HS-27A (cell line): Measurements from ENCODE around the gene SP3.

ENCODE experiments used
- DNase-seq: peaks from one replicate; pipeline ENCODE4 v3.0.0-alpha.2; 2012; ENCODE audit warnings: low read depth, missing footprints

Gene SP3

DNA sequence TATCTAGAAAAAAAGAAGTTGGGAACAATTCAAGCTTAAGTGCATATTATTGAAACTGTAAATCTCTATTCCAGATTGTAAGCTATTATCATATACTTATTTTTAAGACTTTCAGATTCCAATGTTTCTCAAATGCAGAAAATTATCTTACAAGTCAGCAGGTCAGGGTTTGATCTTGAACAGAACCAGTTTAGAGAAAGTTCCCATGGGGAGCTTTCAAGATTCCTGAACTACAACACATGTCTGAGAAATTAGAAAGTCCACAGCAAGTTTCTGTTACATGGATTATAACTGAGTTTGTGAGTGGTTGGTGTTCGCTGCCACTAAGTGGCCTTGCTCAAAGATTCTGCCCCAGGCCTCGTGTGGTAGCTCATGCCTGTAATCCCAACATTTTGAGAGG is 31.6 kb upstream of the SP3 start:
- no peak for DNase-seq

GRCh38 chr2:173993459-173993858 is 28.3 kb upstream of the SP3 start:
- DNase-seq, result no peak

DNA sequence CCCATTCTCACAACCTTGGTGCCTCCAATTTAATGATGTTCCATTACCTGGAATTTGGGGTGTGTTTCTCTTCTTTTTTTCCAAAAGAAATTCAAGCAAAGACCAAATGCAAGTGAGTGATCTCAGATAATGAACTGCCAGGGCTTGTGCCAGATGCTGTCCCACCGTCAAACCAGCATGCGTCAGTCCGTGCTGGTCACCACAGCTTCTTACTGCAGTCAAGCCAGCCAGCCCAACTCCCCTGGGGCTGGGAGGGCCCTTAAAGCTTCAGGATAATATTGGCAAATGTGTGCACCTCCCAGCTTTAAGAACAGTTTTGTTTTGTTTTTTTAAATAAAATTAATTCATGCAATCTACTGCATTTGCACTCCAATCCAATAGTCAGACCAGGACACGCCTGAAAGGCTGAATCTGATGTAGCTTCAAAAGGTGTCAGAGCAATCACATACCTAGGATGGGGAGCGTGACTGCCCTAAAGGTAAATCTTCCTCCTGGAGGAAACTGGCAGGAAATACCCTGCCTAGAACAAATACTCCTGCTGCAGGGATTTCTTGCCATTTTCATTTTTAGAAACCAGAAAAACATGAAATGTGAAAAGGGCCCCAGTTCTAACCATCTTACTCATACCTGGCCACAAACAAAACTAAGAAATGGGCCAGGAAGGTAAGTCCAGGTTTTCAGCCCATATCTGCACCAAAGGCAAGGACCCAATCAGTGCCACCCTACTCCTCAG is 26.8 kb upstream of the SP3 start:
- DNase-seq, result no peak

GRCh38 chr2:173990970-173991819 is 26.0 kb upstream of the SP3 start:
- DNase-seq, result no peak

DNA sequence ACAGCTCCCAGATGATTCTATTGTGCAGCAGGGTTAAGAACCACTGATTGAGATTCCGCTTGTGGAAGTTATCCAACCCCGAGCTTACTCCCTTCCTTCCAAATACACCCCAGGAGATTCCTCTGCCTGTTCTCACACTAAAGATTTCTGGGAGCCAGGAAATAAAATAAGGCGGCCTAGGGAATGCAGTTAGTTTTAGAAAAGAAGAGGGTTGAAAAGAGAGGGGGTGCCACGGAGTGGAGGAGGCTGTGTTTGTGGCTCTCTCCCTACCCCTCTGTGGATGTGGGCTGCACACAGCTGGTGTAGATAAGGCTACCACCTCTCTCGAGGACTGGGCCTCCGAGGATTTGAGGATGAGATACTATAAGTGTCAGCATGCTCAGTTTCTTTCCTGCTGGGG is 25.1 kb upstream of the SP3 start:
- no peak for DNase-seq

- no peak for DNase-seq
These were observed 24.7 kb upstream of the SP3 start for GRCh38 chr2:173989884-173990215.

GRCh38 chr2:173989160-173989883 is 24.1 kb upstream of the SP3 start:
- DNase-seq, result no peak

- DNase-seq, result no peak
These were observed 21.6 kb upstream of the SP3 start for GRCh38 chr2:173986805-173987204.

- no peak for DNase-seq
These were observed 20.4 kb upstream of the SP3 start for GRCh38 chr2:173985605-173985992.

GRCh38 chr2:173984866-173985604 is 19.9 kb upstream of the SP3 start:
- no peak for DNase-seq

DNA sequence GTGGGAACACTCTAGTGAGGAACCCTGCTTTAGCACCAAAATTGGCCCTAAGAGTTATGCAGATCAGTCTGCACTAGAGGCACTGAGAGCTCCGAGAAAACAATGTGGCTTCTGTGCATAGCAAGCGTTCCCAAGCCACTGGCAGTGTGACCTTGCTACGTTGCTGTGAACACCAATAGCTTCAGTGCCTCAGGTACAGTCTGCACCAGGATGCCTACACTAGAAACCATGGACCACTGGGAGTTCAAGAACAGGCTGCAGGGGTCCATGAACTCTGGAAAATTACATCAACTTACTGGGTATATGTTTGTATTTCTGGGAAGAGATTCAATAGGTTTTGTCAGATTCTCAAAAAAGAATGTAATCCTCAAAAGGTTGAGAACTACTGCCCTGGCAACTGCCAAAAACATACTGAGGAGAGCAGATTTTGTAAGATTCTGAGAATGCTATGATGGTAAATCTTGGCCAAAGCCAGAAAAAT is 18.3 kb upstream of the SP3 start:
- DNase-seq, result no peak

- no peak for DNase-seq
These were observed 17.7 kb upstream of the SP3 start for GRCh38 chr2:173982918-173983317.

- DNase-seq, result no peak
These were observed 17.1 kb upstream of the SP3 start for GRCh38 chr2:173982182-173982714.

- no peak for DNase-seq
These were observed 16.3 kb upstream of the SP3 start for GRCh38 chr2:173981520-173981919.

GRCh38 chr2:173979751-173980351 is 14.7 kb upstream of the SP3 start:
- no peak for DNase-seq

GRCh38 chr2:173978447-173978846 is 13.3 kb upstream of the SP3 start:
- no peak for DNase-seq

DNA sequence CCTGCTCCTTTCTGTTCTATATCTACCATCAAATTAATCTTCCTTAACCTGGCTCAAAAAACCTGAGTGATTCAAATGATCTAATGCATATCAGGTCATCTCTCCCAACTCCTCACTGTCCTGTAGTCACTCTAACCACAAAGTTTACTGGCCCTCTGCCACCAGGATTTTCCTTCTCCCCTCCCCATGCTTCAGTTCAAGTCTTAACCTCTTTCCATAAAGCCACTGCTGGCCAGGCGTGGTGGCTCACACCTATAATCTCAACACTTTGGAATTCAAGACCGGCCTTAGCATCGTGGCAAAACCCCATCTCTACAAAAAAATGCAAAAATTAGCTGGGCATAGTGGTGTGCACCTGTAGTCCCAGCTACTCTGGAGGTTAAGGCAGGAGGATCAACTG is 7.5 kb upstream of the SP3 start:
- peak; percentile 51 for DNase-seq

DNA sequence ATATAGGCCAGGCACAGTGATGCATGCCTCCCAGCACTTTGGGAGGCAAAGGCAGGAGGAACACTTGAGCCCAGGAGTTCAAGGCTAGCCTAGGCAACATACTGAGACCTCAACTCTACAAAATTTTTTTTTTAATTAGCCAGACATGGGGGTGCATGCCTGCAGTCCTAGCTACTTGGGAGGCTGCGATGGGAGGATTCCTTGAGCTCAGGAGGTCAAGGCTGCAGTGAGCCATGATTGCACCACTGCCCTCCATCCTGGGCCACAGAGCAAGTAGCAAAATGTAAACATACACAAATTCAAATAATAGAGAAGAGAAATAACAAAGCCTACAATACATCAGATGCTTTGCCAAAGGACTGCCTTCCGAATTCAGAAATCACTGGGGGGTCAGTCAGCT is 7.0 kb upstream of the SP3 start:
- no peak for DNase-seq

GRCh38 chr2:173970516-173970924 is 5.3 kb upstream of the SP3 start:
- DNase-seq, result no peak

GRCh38 chr2:173969886-173970285 is 4.7 kb upstream of the SP3 start:
- no peak for DNase-seq

DNA sequence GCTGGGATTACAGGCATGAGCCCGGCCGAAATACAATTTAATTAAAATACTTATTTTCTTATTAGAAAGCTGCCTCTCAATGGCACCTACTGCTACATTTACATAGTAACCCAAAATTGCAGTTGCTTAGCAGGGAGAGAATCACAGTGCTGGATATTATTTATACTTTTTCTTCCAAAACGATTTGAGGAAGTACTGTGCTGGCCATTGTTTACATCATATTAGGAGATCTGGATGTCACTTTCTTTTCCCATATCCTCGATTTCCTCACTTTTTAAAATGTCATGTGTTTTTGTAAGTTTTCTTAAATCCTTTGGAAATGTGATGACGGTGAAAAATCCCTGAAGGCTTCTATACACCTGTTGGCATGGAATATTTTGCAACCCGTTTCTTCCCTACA is 3.4 kb upstream of the SP3 start:
- no peak for DNase-seq
